HL-60/S4 treated with retinoic acid at 250 ng/mL for 4 days and 3 days (cell line): ENCODE data around the gene RBM19.

ENCODE experiments used
- in situ Hi-C: fragments of 300-500 bp; cut with MboI; formaldehyde crosslinking; loops from 2 replicates; pipeline ENCODE4 v1.7.0; 2022; ENCODE audit warnings: low sequenced_read_pairs

RBM19 gene

GRCh38 chr12:113796066-113796827, 169.9 kb downstream of the RBM19 start:
- in situ Hi-C loops, result no loop called here

GRCh38 chr12:113795445-113795844, 170.7 kb downstream of the RBM19 start:
- in situ Hi-C loops, result no loop called here

DNA sequence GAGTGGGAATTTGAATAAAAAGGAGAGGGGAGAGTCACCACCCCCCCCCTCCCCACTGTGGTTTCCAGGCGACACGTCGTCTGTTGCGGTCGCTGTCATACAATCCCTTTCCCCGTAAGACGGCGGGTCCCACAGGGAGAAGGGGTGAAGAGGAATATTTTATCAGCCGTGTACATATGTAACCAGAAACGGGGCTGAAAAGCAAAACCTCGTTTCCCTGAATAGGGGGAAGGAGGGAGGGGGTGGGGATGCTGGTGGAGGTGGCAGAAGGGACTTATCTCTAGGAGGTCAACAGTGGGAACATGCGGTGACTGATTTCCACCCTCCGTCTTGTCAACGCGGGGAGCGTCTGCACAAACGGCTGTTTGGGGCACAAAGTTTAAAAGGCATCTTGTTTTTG, 171.4 kb downstream of the RBM19 start:
- in situ Hi-C loops, result no loop called here

DNA sequence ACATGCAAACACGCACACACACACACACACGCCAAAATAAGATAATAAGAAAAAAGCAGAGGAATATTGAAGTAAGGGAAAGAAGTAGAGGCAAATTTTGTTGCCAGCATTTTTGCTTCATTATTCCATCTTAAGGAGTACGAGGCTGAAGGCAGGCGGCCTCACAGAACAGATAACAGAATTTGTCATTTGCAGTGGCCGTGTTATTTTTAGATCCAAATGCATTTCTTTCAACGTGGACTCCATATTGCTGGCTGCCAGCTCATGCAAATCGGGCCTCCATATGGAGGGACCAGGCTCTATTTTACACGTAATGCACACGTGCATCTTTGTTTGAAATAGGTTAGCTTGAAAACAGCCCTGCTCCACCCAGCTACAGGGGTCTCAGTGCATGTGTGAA, 172.9 kb downstream of the RBM19 start:
- in situ Hi-C loops, result no loop called here

DNA sequence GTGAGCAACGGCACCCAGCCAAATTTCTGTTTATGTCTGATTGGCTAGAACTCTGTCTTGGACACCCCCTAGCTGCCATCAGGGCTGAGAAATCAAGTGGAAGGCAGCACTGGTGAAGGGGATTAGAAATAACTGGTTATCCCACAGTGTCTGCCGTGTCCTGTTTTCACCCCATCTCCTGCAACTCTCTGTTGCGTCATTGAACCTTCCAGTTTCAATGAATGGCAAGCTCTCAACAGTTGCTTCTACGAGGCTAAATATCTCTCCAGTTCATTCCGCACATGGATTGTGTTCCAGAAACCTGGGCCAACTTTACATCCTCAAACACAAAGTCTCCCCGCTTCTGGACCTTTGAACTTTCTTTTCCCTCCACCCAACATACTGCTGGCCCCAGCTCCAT, 173.7 kb downstream of the RBM19 start:
- in situ Hi-C loops, result no loop called here

GRCh38 chr12:113788020-113788856, 177.9 kb downstream of the RBM19 start:
- in situ Hi-C loops, result no loop called here

GRCh38 chr12:113786107-113786506, 180.0 kb downstream of the RBM19 start:
- in situ Hi-C loops, result no loop called here

- in situ Hi-C loops, result no loop called here
Measured at GRCh38 chr12:113783811-113784210, 182.3 kb downstream of the RBM19 start.

DNA sequence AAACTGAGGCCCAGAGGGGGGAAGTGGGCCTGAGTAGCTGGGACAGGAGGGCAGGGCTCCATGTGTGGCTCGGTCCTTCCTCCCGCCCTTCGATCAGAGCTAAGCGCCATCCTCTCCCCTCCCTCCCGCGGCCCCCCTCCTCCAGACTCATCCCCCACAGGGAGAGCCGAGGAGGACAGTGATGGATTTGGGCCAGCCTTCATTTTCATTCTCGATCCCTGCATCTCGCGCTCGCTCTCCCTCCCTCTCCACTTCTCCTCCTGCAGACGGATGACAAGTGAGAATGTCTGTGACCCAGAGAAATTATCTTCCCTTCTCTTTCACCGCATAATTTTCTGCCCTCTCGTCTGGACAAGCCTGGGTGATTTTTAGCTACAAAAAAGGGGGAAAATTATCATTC, 183.3 kb downstream of the RBM19 start:
- in situ Hi-C loops, result no loop called here

DNA sequence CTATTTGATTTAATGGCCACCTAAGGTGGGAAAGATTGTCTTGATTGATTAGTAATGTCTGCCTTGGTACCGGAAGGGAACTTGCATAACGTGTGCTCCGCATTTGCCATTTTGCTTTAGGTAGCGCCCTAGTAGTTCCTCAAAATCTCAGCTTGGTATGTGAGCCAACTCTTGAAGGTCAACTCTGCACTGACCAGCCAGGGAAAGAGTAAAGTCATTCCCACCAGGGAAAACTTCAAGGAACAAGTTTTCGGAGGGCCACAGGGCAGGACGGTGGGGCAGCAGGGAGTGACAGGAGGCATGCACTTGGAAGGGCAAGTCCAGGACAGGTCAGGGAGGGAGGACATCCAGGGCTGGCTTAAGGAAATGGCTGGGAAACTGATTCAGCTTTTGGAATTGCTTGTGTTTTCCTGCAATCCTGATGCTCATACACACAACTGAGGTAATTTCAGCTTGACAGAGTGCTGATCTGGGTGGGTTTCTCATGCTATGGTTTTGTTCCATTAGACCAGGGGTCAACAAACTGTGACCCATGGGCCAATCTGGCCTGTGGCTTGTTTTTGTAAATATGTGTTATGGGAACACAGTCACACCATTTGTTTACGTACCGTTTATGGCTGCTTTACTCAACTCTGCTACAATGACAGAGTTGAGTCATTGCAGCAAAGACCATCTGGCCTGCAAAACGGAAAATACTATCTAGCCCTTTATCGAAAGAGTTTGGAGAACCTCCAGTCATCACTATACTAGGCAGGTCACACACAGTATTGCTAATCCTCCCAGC, 184.5 kb downstream of the RBM19 start:
- in situ Hi-C loops, result no loop called here

DNA sequence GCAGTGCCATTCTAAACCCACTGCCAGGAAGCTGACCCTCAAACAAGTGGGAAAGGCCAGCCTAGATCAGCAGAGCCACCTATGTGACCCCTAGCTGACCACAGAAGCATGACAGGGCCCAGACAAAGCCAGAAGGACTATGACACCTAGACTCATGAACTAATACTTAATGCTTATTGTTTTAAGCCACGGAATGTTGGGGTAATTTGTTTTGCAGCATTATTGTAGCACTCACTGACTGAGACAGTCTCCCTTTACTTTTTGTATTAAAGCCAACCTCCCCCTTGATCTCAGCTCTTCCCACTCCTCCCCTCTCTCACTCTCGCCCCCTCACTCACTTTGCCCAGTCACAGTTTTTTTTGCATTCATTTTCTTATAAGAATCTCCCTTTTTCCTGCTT, 186.4 kb downstream of the RBM19 start:
- in situ Hi-C loops, result no loop called here

DNA sequence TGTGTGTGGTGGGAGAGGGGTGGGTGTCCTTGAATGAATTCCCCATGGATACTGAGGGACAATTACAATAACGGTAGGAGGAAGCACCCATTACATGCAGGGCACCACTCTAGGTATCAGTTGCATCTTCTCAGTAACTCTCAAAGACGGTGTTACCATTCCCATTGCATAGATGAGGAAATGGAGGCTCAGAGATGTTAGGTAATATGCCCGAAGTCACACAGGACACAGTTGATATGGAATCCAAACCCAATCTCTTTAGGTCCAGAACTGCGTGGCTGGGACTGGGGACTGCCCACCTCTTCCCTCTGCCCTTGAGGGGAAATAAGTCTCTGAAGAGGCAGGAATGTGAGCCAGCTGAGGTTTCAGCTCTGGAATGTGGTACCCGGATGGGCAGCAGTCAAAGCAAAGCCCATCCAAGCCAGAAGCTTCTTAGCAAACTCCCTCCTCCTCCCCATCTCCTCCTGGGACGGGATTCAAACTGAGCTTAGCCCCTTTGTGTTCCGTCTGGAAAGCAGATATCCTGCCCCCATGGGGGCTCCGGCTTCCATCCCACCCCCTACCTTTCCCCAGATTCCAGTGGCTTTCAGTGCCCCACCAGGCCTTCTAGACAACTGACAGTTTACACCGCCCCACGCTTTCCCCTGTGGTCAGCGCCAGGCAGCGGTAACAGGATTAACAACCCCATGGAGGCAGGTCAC, 187.5 kb downstream of the RBM19 start:
- in situ Hi-C loops, result no loop called here

GRCh38 chr12:113777751-113778150, 188.4 kb downstream of the RBM19 start:
- in situ Hi-C loops, result no loop called here

DNA sequence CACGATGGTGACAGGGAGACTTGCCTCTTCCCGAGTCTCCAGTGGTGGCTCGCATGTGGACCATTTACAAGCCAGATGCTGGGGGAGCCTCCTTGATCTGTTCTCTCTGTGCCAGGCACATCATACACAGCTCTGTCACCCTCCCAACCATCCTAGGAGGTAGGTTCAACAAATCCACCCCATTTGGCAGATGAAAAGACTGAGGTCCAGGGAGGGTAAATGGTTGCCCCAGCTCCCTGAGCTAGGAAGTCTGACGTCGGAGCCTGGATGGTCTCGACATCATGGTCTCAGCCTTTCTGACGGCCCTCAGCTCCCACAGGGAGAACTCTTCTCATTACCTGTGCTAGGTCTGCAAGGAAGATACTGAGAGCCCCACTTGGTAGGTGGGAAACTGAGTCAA, 189.6 kb downstream of the RBM19 start:
- in situ Hi-C loops, result no loop called here

- in situ Hi-C loops, result no loop called here
Measured at GRCh38 chr12:113774526-113774925, 191.6 kb downstream of the RBM19 start.

DNA sequence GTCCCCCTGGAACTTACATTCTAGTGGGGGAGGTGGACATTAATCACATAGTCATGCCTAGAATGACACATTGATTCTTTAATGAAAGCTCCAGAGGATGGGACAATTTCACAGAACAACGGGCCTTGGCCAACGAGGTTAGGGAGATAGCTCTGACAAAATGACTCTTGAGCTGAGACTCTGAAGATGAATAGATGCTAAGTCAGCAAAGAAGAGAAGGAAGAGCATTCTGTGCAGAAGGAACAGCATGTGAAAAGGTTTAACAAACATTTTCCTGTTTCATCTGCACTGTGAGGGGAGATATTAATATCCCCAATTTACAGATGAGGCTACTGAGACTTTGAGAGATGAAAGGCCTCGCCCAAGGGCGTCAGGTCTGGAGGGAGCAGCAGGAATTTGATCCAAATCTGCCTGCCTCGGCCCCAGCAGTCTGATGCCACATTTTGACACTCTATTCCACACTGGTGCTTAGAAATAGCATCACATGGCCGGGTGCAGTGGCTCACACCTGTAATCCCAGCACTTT, 193.6 kb downstream of the RBM19 start:
- in situ Hi-C loops, result no loop called here

DNA sequence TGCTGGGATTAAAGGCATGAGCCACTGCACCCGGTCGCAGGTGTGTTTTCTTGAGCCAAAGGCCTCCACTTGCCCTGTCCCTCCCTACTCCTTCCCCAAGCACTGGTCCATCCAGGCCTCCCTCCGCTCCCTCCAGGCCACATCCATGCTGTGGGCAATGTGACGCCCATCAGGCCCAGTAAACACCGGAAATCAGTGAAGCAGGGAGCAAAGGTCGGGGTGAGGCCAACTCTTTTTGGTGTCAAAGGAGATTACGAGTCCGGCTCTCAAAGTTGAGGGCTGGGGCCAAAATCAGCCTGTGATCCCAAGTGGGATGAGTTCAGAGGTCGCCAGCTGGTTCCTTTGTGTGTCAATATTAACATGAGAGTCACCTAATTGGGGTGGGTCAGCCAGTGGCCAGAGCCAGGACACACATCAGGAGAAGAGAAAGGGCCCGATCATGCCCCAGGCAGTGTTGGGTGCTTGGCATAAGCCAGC, 195.7 kb downstream of the RBM19 start:
- in situ Hi-C loops, result no loop called here

GRCh38 chr12:113769305-113769704, 196.8 kb downstream of the RBM19 start:
- in situ Hi-C loops, result no loop called here

GRCh38 chr12:113768850-113769249, 197.3 kb downstream of the RBM19 start:
- in situ Hi-C loops, result no loop called here
